HEK293 (cell line): Measurements from ENCODE around the gene MBLAC2.

Experiments used
- CTCF ChIP-seq: fragments of 450-650 bp; formaldehyde crosslinking; IDR thresholded peaks from 2 replicates; pipeline ENCODE4 v1.5.1; 2016; ENCODE audit warnings: missing biosample characterization, missing genetic modification characterization
- HOXA7 ChIP-seq: sonication (generic); formaldehyde crosslinking; IDR thresholded peaks from 2 replicates; pipeline ENCODE4 v1.8.1; 2022; ENCODE audit warnings: missing genetic modification reagents, borderline replicate concordance
- IKZF3 ChIP-seq: fragments of 450-650 bp; IDR thresholded peaks from 2 replicates; pipeline ENCODE4 v1.5.0; 2018; ENCODE audit warnings: missing biosample characterization, mild to moderate bottlenecking, missing genetic modification characterization, moderate library complexity
- KLF9 ChIP-seq: fragments of 450-650 bp; formaldehyde crosslinking; IDR thresholded peaks from 2 replicates; pipeline ENCODE4 v1.5.1; 2016; ENCODE audit warnings: missing biosample characterization, missing genetic modification characterization, low read depth
- MEIS1 ChIP-seq: sonication (generic); formaldehyde crosslinking; IDR thresholded peaks from 2 replicates; pipeline ENCODE4 v1.8.1; 2022; ENCODE audit warnings: missing genetic modification reagents, mild to moderate bottlenecking, borderline replicate concordance
- RBAK ChIP-seq: fragments of 450-650 bp; formaldehyde crosslinking; IDR thresholded peaks from 2 replicates; pipeline ENCODE4 v1.5.1; 2016; ENCODE audit warnings: missing biosample characterization, missing genetic modification characterization
- REPIN1 ChIP-seq: fragments of 450-650 bp; formaldehyde crosslinking; IDR thresholded peaks from 2 replicates; pipeline ENCODE4 v1.5.1; 2017; ENCODE audit warnings: missing biosample characterization, missing genetic modification characterization, low read depth
- SCRT1 ChIP-seq: fragments of 450-650 bp; formaldehyde crosslinking; IDR thresholded peaks from 2 replicates; pipeline ENCODE4 v1.5.1; 2016; ENCODE audit warnings: missing biosample characterization, missing genetic modification characterization, borderline replicate concordance
- SETDB1 ChIP-seq: IDR thresholded peaks from one replicate; pipeline ENCODE4 v1.6.1; 2017; ENCODE audit warnings: mild to moderate bottlenecking, low read length, moderate library complexity, mixed read lengths; ENCODE audit not compliant: insufficient read length
- WT1 ChIP-seq: fragments of 450-650 bp; formaldehyde crosslinking; IDR thresholded peaks from 2 replicates; pipeline ENCODE4 v1.5.1; 2016; ENCODE audit warnings: missing biosample characterization, missing genetic modification characterization
- ZBTB1 ChIP-seq: fragments of 450-650 bp; formaldehyde crosslinking; IDR thresholded peaks from 2 replicates; pipeline ENCODE4 v1.5.1; 2016; ENCODE audit warnings: missing biosample characterization, missing genetic modification characterization
- ZBTB26 ChIP-seq: fragments of 450-650 bp; formaldehyde crosslinking; optimal IDR thresholded peaks from 2 replicates; pipeline ENCODE3; 2016; ENCODE audit warnings: missing biosample characterization, mild to moderate bottlenecking, missing genetic modification characterization
- ZBTB7A ChIP-seq: fragments of 450-650 bp; formaldehyde crosslinking; IDR thresholded peaks from 2 replicates; pipeline ENCODE4 v1.5.1; 2016; ENCODE audit warnings: low read depth, missing biosample characterization, missing genetic modification characterization
- ZNF132 ChIP-seq: fragments of 450-650 bp; formaldehyde crosslinking; IDR thresholded peaks from 2 replicates; pipeline ENCODE4 v1.5.1; 2017; ENCODE audit warnings: missing biosample characterization, missing genetic modification characterization, borderline replicate concordance
- ZNF202 ChIP-seq: fragments of 450-650 bp; formaldehyde crosslinking; IDR thresholded peaks from 2 replicates; pipeline ENCODE4 v1.5.1; 2016; ENCODE audit warnings: missing biosample characterization, missing genetic modification characterization, borderline replicate concordance
- ZNF26 ChIP-seq: fragments of 450-650 bp; formaldehyde crosslinking; IDR thresholded peaks from 2 replicates; pipeline ENCODE4 v1.5.1; 2016; ENCODE audit warnings: missing biosample characterization, missing genetic modification characterization
- ZNF280C ChIP-seq: fragments of 450-650 bp; formaldehyde crosslinking; IDR thresholded peaks from 2 replicates; pipeline ENCODE4 v1.5.1; 2016; ENCODE audit warnings: missing biosample characterization, missing genetic modification characterization
- ZNF518A ChIP-seq: fragments of 450-650 bp; formaldehyde crosslinking; conservative IDR thresholded peaks from 2 replicates; pipeline ENCODE4 v1.5.1; 2016; ENCODE audit warnings: low read depth, missing biosample characterization, missing genetic modification characterization
- ZNF555 ChIP-seq: fragments of 450-650 bp; formaldehyde crosslinking; conservative IDR thresholded peaks from 2 replicates; pipeline ENCODE4 v1.5.1; 2017; ENCODE audit warnings: missing biosample characterization, mild to moderate bottlenecking, missing genetic modification characterization, inconsistent platforms
- ZNF580 ChIP-seq: fragments of 450-650 bp; formaldehyde crosslinking; IDR thresholded peaks from 2 replicates; pipeline ENCODE4 v1.5.1; 2016; ENCODE audit warnings: missing biosample characterization, missing genetic modification characterization
- ZSCAN23 ChIP-seq: fragments of 450-650 bp; formaldehyde crosslinking; IDR thresholded peaks from 2 replicates; pipeline ENCODE4 v1.5.1; 2016; ENCODE audit warnings: missing biosample characterization, missing genetic modification characterization
- ZSCAN30 ChIP-seq: fragments of 450-650 bp; IDR thresholded peaks from 2 replicates; pipeline ENCODE4 v1.5.1; 2018; ENCODE audit warnings: missing biosample characterization, mild to moderate bottlenecking, missing genetic modification characterization, moderate library complexity
- ZXDB ChIP-seq: fragments of 450-650 bp; formaldehyde crosslinking; IDR thresholded peaks from 2 replicates; pipeline ENCODE4 v1.5.1; 2016; ENCODE audit warnings: missing biosample characterization, missing genetic modification characterization
- TF ChIP-seq, protein P1 (sequence below): IDR thresholded peaks from 2 replicates; pipeline ENCODE4 v1.6.1; 2011; ENCODE audit warnings: mild to moderate bottlenecking, low read depth, low read length, borderline replicate concordance

MBLAC2 gene

DNA sequence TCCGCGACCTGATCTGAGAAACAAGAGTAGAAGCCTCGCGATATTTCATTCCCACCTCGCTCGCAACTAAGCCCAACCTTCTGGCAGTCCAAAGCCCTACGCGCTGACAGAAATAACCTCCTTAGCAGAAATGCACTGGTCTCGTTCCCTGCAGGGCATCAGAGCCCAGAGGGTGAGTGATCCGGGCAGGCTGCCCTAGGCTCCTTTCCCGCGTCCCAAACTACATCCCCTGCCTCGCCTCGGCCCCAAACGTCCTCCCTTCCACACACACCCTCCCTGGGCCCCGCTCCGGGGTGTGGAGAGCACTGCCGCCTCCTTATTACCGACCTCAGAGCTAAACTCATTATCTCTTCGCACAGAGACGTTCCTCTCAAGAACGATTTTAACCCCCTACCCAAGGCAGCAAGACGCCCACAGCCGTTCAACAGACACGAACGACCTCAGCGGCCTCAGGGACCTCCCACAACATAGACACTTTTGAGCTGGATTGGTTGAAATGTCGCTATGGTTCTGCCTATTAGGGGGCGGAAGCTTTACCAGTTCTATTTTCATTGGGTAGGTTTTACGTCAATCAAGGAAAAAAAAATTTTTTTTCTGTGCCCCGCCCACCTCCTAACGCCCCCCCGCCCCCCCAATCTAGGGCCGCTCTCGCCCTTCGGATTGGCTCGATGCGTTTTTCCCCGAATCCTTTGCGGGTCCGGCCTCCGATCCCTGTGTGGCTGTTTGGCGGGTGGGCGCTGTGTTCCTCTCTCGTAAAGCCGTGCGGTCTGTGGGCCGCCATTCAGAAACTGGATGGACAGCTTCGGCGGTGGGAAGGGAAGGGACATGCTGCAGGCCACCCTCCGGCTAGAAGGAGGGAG, 65.0 kb downstream of the MBLAC2 start, which contains the start of gene CETN3 (continued):
- peak; percentile 71 for TF ChIP-seq ZNF580 (tag by site-specific recombination)
- TF ChIP-seq, protein P1, sequence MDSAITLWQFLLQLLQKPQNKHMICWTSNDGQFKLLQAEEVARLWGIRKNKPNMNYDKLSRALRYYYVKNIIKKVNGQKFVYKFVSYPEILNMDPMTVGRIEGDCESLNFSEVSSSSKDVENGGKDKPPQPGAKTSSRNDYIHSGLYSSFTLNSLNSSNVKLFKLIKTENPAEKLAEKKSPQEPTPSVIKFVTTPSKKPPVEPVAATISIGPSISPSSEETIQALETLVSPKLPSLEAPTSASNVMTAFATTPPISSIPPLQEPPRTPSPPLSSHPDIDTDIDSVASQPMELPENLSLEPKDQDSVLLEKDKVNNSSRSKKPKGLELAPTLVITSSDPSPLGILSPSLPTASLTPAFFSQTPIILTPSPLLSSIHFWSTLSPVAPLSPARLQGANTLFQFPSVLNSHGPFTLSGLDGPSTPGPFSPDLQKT = no peak
- 0 out of 2 replicates have a peak, but pooled peaks have one; percentile 13 for TF ChIP-seq IKZF3 (tag by site-specific recombination)
- no peak for TF ChIP-seq MEIS1 (CRISPR knock-in tag)
- no peak for TF ChIP-seq ZNF518A (tag by site-specific recombination)
- TF ChIP-seq ZBTB1 (tag by site-specific recombination) = 0 out of 2 replicates have a peak, but pooled peaks have one; percentile 22
- TF ChIP-seq ZNF280C (tag by site-specific recombination) = no peak
- 0 out of 2 replicates have a peak, but pooled peaks have one; percentile 43 for TF ChIP-seq REPIN1 (tag by site-specific recombination)
- peak; percentile 85 for TF ChIP-seq ZXDB (tag by site-specific recombination)
- TF ChIP-seq ZSCAN30 (tag by site-specific recombination) = peak; percentile 85
- TF ChIP-seq HOXA7 (CRISPR knock-in tag) = no peak
- TF ChIP-seq ZNF555 (tag by site-specific recombination) = no peak
- TF ChIP-seq KLF9 (tag by site-specific recombination) = peak; percentile 70
- TF ChIP-seq SCRT1 (tag by site-specific recombination) = 0 out of 2 replicates have a peak, but pooled peaks have one; percentile 21
- TF ChIP-seq ZSCAN23 (tag by site-specific recombination) = no peak
- TF ChIP-seq ZNF132 (tag by site-specific recombination) = no peak
- no peak for TF ChIP-seq ZNF202 (tag by site-specific recombination)
- peak; percentile 72 for TF ChIP-seq CTCF (tag by site-specific recombination)
- 0 out of 2 replicates have a peak, but pooled peaks have one; percentile 71 for TF ChIP-seq ZBTB7A (tag by site-specific recombination)
- peak; percentile 67; the same call in 1 of the 2 replicates for TF ChIP-seq WT1 (tag by site-specific recombination)
- no peak for TF ChIP-seq ZNF26 (tag by site-specific recombination)
- peak; percentile 6 for TF ChIP-seq SETDB1
- TF ChIP-seq ZBTB26 (tag by site-specific recombination) = peak; percentile 25
- no peak for TF ChIP-seq RBAK (tag by site-specific recombination)
